Urothelium cell line (cell line): ENCODE measurements around the gene CD46.
"Not testable (repeated sequence)": the region's sequence is repeated elsewhere in the genome, so short reads cannot be mapped to it uniquely, and the experiment has no call there.

Experiments used
- DNase-seq: peaks from one replicate; pipeline ENCODE4 v3.0.0; 2011; ENCODE audit warnings: low spot score, mixed read lengths
- FAIRE-seq: peaks from 2 replicates; lab custom pipeline; 2011; peaks lifted over from hg19 to GRCh38; lab: Jason Lieb, UNC

CD46 gene

GRCh38 chr1:207751790-207752455 is at the start of gene CD46:
Gene CD46 (plus strand): TSS chr1:207752054. CDS start chr1:207752213, 159 bp downstream.
- peak; percentile 62 for FAIRE-seq
- DNase-seq: peak; percentile 96

- DNase-seq (no peak), FAIRE-seq (no peak)
Measured at GRCh38 chr1:207702317-207702716, 49.5 kb upstream of the CD46 start.

- no peak for DNase-seq
- FAIRE-seq: no peak
Measured at GRCh38 chr1:207703712-207704111, 48.1 kb upstream of the CD46 start.

- not testable (repeated sequence) for FAIRE-seq, DNase-seq
Measured at GRCh38 chr1:207708004-207708403, 43.9 kb upstream of the CD46 start.

DNA sequence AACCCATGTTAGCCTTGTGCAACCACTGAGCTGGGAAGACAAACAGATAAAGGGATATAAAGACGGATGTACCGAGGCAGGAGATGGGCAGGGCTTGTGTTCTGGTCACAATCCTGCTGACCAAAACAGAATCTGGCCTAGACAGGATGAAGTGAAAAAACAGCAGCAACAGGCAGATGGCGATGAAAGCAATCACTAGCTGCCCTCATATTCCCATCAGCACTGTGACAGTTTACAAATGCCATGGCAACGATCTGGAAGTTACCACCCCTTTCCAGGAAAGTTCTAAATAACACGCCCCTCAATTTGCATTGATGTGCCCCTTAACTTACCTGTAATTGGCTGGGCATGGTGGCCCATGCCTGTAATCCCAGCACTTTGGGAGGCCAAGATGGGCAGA is 40.6 kb upstream of the CD46 start:
- FAIRE-seq (no peak), DNase-seq (no peak)

DNA sequence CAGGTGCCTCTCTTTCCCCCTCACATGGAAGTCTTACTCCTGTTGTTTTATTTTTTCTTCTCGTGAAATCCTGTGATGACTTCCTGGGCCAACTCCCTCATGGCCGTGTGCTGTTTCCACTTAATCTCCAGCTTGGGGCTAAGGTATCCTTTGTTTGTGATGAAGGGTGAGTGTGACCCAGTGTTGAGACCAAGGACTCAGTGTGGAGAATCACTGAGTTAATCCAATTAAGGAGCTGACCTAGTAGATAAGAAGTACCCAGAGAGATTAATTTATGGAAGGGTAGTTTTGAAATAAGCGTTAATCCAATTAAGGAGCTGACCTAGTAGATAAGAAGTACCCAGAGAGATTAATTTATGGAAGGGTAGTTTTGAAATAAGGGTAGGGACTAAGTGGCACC is 39.2 kb upstream of the CD46 start:
- not testable (repeated sequence) for FAIRE-seq, DNase-seq

DNA sequence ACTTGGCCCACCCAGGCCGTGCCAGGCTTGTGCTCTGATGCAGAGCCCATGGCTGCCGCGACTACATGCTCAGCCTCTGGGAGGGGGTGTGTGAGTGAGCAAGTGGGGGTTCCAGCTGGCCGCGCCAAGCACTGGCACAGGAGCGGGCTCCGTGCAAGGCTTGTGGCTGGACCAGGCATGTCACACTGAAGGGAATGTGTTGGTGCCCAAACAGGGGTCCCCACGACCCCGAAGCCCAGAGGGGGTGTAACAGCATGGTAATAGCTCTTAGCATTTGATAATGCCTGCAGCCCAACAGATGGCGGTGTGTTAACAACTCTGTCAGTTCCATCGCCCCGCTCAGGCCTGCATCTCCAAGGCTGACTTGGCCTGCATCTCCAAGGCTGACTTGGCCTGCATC is 38.3 kb upstream of the CD46 start:
- no peak for FAIRE-seq
- DNase-seq: no peak

DNA sequence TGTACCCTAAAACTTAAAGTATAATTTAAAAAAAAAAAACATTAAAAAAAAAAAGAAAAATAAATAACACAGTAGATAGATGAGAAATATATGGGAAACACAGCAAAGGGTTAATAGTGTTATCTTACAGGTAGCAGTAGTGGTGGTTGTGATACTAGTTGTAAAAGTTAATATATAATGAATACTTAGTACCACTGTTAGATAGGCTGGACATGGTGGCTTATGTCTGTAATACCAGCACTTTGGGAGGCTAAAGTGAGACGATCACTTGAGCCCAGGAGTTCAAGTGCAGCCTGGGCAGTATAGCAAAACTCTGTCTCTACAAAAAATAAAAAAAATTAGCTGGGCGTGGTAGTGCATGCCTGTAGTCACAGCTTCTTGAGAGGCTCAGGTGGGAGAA is 32.6 kb upstream of the CD46 start:
- FAIRE-seq: no peak
- DNase-seq: no peak

GRCh38 chr1:207728200-207728858 is 23.5 kb upstream of the CD46 start:
- not testable (repeated sequence) for FAIRE-seq, DNase-seq

DNA sequence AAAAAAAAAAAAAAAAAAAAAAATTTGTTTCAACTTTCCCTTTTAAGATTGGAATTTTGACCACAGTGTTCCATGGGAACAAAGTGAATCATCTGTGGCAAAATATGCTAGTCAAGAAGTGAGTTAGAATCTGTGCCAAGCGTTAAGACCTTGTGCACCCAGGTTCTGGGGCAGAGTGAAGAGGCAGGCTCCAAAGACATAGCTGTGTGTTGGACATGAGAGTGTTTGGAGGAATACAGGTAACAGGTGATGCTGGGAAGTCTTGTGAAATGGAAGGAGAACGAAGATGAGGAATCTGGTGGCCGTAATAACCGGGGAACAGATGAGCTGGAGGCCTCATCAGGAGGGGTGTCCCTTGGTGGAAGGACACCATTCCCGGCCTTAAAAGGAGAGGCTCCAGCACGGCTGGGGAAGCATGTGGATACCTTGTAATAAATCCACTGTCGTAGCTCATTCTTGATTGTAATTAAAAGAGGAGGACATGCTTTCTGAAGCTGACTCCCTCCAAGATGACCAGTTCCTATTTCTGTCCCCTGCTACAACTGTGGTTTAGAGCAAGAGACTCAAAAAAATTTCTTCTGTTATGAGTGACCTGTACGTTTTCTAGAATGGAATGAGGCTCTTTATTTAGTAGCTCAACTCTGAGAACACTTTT is 14.2 kb upstream of the CD46 start:
- not testable (repeated sequence) for DNase-seq, FAIRE-seq

GRCh38 chr1:207738158-207738659 is 13.6 kb upstream of the CD46 start:
- peak; percentile 23 for FAIRE-seq
- not testable (repeated sequence) for DNase-seq

- FAIRE-seq (no peak), DNase-seq (no peak)
Measured at GRCh38 chr1:207740207-207740606, 11.6 kb upstream of the CD46 start.

DNA sequence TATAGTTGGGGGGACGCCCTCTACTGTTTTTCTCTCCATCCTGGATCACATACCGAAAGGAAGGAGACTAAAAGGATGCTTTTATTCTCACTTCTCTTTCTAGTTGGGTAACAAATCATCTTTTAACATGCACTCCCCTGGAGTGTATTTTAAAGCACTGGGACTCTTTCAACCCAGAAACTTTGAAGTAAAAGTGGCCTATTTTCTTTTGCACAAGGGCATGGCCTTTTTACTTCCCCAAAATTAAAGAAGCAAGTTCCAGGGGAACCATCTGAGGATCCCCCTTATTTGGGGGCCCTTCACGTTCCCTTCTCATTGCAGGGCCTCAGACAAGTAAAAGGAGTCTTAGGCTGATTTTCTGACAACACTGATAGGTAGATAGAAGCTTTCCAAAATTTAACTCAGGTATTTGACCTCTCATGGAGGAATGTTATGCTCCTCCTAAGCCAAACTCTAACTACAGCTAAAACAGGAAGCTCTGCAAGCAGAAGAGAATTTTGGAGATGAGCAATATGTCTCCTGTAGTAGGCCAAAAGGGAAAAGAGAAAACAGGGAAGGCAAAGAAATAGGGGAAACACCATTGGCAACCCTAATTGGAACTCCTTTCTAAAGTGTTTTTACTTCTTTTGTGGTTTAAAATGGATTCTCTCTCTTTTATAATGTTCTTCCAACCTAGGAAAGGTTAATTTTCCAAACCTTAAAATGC is 8.9 kb upstream of the CD46 start:
- FAIRE-seq: no peak
- no peak for DNase-seq

GRCh38 chr1:207744000-207744534 is 7.8 kb upstream of the CD46 start:
- FAIRE-seq (no peak), DNase-seq (no peak)

GRCh38 chr1:207745285-207745684 is 6.6 kb upstream of the CD46 start:
- DNase-seq (no peak), FAIRE-seq (no peak)

- FAIRE-seq: no peak
Measured at GRCh38 chr1:207745839-207746767, 5.8 kb upstream of the CD46 start.

DNA sequence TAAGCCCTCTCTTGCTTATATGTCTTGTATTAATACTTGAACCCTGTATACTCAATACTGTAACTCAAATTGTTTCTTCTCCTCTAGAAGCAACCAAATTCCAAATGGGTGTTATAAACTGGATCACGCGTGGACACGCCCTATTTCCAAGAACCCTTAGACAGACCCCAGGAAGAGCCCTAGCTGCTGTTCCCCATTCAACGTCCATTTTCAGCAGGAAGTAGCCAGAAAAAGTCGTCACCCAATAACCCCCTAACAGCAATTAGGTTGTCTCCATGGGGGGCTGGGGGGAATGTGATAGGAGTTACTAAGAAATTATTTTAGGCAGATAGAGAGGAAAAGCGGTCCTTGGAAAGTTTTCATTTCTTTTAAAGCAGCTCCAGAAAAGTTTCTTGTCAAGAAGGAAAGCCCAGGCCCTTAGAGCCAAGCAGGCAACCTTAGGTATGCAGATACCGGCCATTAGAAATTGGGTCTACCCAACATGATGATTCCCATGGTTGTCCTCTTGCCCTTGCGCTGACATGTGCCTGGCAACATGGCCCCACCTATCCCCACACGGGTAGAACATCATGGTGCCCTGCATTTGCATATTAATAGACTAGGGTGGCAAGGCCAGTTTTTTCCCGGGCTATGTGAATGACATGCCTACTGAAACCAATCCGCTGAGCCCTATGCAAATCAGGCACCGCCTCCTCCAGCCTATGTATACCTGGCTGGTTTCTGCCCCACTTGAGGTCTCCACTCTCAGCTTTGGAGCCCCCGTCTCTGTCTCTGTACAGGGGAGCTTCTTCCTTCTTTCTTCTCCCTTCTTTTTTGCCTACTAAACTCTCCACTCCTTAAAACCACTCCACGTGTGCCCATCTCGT is 4.0 kb upstream of the CD46 start:
- DNase-seq (no peak), FAIRE-seq (no peak)

More at GRCh38 chr1:207745839-207746767, 5.8 kb upstream of the CD46 start:
- no peak for DNase-seq

DNA sequence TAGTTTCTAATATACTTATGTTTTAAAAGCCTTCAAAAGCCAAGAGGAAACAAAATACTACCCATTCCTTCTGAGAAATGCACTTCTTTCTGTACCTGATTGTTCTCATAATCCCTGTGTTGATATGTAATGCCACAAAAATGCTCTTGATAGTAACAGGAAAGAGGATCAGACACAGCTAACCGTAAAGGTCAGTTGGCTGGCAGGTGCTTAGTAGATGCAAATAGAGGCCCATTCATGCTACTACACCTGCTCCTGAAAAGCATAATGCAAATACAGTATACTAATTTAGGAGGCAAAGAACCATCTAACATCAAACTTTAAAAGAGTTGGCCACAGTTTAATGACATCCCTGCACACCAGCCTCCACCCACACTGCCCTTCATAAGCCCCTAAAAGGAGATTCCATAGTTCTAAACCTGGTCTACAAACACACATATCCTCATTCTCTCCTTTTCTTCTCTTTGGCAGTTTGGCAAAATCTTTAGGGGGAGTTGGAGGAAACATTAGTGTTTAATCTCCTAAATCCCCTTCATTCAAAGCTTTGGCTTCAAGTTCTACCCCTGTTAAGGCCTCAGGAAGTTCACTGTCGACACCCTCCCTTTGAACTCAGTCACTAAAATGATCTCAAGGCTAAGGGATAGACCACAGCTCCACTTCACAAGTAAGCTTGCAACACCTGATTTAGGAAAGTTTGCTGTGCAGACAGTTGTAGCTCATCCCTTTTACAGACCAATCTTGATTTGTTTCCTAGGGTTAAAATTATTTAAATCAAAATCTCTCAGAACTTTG is 2.9 kb upstream of the CD46 start:
- DNase-seq: peak; percentile 31
- no peak for FAIRE-seq
